Neuronal stem cell (in vitro differentiated cells): ENCODE results near the gene GRAP2.
"Not testable (repeated sequence)": the region's sequence is repeated elsewhere in the genome, so short reads cannot be mapped to it uniquely, and the experiment has no call there.

Experiments
- DNase-seq: peaks from one replicate; pipeline ENCODE4 v3.0.0-alpha.2; 2013; ENCODE audit warnings: low spot score
- H2AFZ ChIP-seq: one replicate; pipeline ENCODE4 v1.6.1; 2013; ENCODE audit warnings: mild to moderate bottlenecking, low read length, inconsistent platforms
- H2AK5ac ChIP-seq: 2 replicates; pipeline ENCODE4 v1.6.1; 2013; ENCODE audit warnings: low read depth, mild to moderate bottlenecking, inconsistent platforms, low read length, moderate library complexity, mixed read lengths
- H2BK120ac ChIP-seq: 2 replicates; pipeline ENCODE4 v1.6.1; 2013; ENCODE audit warnings: low read depth, mild to moderate bottlenecking, inconsistent platforms, low read length, moderate library complexity, mixed read lengths
- H2BK12ac ChIP-seq: one replicate; pipeline ENCODE4 v1.6.1; 2013; ENCODE audit warnings: low read length, inconsistent platforms
- H2BK15ac ChIP-seq: 2 replicates; pipeline ENCODE4 v1.6.1; 2013; ENCODE audit warnings: mild to moderate bottlenecking, low read length, inconsistent platforms, mixed read lengths
- H2BK5ac ChIP-seq: one replicate; pipeline ENCODE4 v1.6.1; 2013; ENCODE audit warnings: inconsistent platforms, mild to moderate bottlenecking, low read length, moderate library complexity
- H3K14ac ChIP-seq: one replicate; pipeline ENCODE4 v1.6.1; 2013; ENCODE audit warnings: low read length, inconsistent platforms
- H3K18ac ChIP-seq: 2 replicates; pipeline ENCODE4 v1.6.1; 2013; ENCODE audit warnings: low read length, inconsistent platforms
- H3K23ac ChIP-seq: 2 replicates; pipeline ENCODE4 v1.6.1; 2013; ENCODE audit warnings: low read depth, mild to moderate bottlenecking, mixed read lengths, low read length, inconsistent platforms; ENCODE audit not compliant: poor library complexity
- H3K27ac ChIP-seq: replicated peaks from 3 replicates; pipeline ENCODE4 v1.5.1; 2013; ENCODE audit warnings: low read length, inconsistent platforms
- H3K27me3 ChIP-seq, 3 experiments: 2 replicates each; pipeline ENCODE4 v1.6.1; 2013; ENCODE audit warnings: low read length in 3 of 3, mild to moderate bottlenecking in 2 of 3, inconsistent platforms in 1 of 3, low read depth in 1 of 3, mixed read lengths in 1 of 3, moderate library complexity in 1 of 3; ENCODE audit not compliant: control insufficient read depth in 3 of 3, insufficient read depth in 3 of 3
- H3K36me3 ChIP-seq, 2 donors: replicated peaks in 1 of 2; 2 replicates each; pipeline ENCODE4 v1.6.1; 2013; ENCODE audit warnings: low read length in 2 of 2; ENCODE audit not compliant: control insufficient read depth in 2 of 2, insufficient read depth in 2 of 2
- H3K4ac ChIP-seq: 2 replicates; pipeline ENCODE4 v1.6.1; 2013; ENCODE audit warnings: inconsistent platforms, mild to moderate bottlenecking, low read length, moderate library complexity
- H3K4me1 ChIP-seq, 2 donors: 1 replicate in 1 of 2; 2 replicates in 1 of 2; pipeline ENCODE4 v1.6.1; 2013; ENCODE audit warnings: low read length in 2 of 2, low read depth in 1 of 2; ENCODE audit not compliant: control insufficient read depth in 2 of 2, insufficient read depth in 1 of 2
- H3K4me2 ChIP-seq: one replicate; pipeline ENCODE4 v1.6.1; 2013; ENCODE audit warnings: mild to moderate bottlenecking, low read length, inconsistent platforms; ENCODE audit not compliant: insufficient read depth, poor library complexity, severe bottlenecking
- H3K4me3 ChIP-seq, 2 donors: 2 replicates each; pipeline ENCODE4 v1.5.1; 2013; ENCODE audit warnings: low read length in 2 of 2, mild to moderate bottlenecking in 2 of 2, inconsistent platforms in 1 of 2, moderate library complexity in 1 of 2
- H3K79me1 ChIP-seq: one replicate; pipeline ENCODE4 v1.6.1; 2013; ENCODE audit warnings: low read depth, mild to moderate bottlenecking, inconsistent platforms, low read length, moderate library complexity
- H3K9ac ChIP-seq: one replicate; pipeline ENCODE4 v1.6.1; 2013; ENCODE audit warnings: mild to moderate bottlenecking, low read depth, low read length, inconsistent platforms; ENCODE audit not compliant: poor library complexity
- H3K9me3 ChIP-seq, 2 donors: replicated peaks in 1 of 2; 2 replicates each; pipeline versions ENCODE3 to v1.6.1; 2013; ENCODE audit warnings: low read length in 2 of 2, mild to moderate bottlenecking in 2 of 2, inconsistent platforms in 1 of 2, low read depth in 1 of 2, mixed read lengths in 1 of 2, moderate library complexity in 1 of 2; ENCODE audit not compliant: control insufficient read depth in 2 of 2, insufficient read depth in 1 of 2
- H4K8ac ChIP-seq: one replicate; pipeline ENCODE4 v1.6.1; 2013; ENCODE audit warnings: low read depth, mild to moderate bottlenecking, inconsistent platforms, low read length, moderate library complexity
- H4K91ac ChIP-seq: one replicate; pipeline ENCODE4 v1.6.1; 2013; ENCODE audit warnings: low read length, low read depth, mild to moderate bottlenecking, inconsistent platforms; ENCODE audit not compliant: poor library complexity
- WGBS, 2 donors: extraction: QIAGEN DNeasy Blood & Tissue Kit; methylation state at CpG; one replicate each; pipeline ENCODE4 v1.1.7; 2013; ENCODE audit warnings: missing lambda C conversion rate in 2 of 2, mixed read lengths in 1 of 2; ENCODE audit not compliant: insufficient read length in 2 of 2, insufficient replicate concordance in 1 of 2; ENCODE audit errors: extremely low coverage in 2 of 2; 5-methylcytosine and 5-hydroxymethylcytosine counted together

The GRAP2 gene

DNA sequence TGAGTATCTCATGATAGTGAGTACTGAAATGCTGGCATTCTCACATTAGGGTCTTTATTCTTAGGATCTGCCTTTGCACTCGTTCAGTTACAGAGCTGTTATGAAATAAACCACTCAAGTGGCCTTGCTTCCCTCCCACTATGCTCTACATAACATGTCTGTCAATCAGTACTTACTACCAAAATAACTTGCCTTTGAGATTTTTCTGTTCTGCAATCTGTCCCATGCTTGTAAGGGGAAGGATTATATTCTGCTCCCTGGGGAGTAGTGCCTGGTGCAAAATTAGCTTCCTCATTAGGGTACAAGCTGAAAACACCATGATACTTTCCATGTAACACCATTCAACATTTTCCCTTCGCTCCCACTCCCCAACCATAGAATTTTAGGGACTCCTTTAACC, 1.9 kb upstream of the GRAP2 start:
- Histone ChIP-seq H2BK5ac (no peak overlapping the region), H4K91ac (no peak overlapping the region)

DNA sequence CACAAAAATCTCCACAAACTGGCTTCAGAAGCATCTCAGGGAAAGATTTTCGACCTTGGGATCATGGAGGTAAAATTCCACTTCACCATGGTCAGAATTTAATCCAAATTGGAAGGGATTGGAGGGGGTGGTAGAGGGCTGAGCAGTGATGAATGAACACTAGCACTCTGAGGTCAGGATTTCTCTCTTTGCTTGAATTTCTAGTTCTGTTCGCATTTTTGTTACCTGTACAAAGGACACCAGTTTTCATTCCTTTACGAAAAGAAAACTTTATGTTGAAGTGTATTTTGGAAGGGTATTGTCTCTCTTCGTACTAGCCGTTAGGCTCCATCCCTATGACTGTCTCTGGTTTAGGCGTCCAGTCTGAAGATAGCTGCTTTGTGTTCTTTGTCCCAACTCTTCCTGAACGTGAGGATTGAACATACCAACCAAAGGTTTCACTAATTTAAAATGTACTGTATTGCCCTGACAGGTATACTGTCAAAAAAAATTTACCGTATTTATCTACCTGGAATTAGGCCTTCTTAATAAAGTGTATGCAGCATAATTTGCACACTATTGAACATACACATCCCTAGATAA, 772 bp downstream of the GRAP2 start:
- Histone ChIP-seq H3K79me1 (no peaks in the 10 kb centered on the region), H3K4me2 (no peak overlapping the region)

More for the DNA sequence above, 1.9 kb upstream of the GRAP2 start:
- Histone ChIP-seq H3K4me2 (no peak overlapping the region), H2AK5ac (no peak overlapping the region), H3K36me3 (no peaks in the 10 kb centered on the region), H3K9me3 (no peaks in the 10 kb centered on the region), H3K23ac (no peak overlapping the region), H3K27me3 (peaks cover 0 to 10% (median 0%) of the 10 kb centered on the region in 3 experiments), H3K79me1 (no peaks in the 10 kb centered on the region), H3K9ac (no peak overlapping the region), H3K18ac (no peak overlapping the region), H2AFZ (no peak overlapping the region), H2BK15ac (no peak overlapping the region), H3K14ac (no peak overlapping the region), H3K4me3 (no peak overlapping the region), H3K4ac (no peak overlapping the region), H2BK120ac (no peak overlapping the region), H4K8ac (no peak overlapping the region), H2BK12ac (no peak overlapping the region), H3K27ac (no peak overlapping the region), H3K4me1 (no peaks in the 10 kb centered on the region)
- no CpG with 5 or more reads among the region's 2 CpGs for WGBS, 2 donors
- DNase-seq, result no peak

DNA sequence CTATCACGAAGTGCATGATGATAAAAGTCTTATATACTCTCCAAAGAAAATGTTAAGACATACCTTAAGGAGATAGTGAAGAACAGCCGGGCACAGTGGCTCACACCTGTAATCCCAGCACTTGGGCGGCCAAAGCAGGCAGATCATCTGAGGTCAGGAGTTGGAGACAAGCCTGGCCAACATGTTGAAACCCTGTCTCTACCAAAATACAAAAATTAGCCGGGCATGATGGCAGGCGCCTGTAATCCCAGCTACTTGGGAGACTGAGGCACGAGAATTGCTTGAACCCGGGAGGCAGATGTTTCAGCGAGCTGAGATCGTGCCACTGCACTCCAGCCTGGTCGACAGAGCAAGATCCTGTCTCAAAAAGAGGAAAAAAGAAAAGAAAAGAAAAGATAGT, 3.1 kb downstream of the GRAP2 start:
- not testable (repeated sequence) for H3K14ac ChIP-seq, H3K23ac ChIP-seq, H3K18ac ChIP-seq, H3K4me3 ChIP-seq, H2AK5ac ChIP-seq, H3K9me3 ChIP-seq, H3K27ac ChIP-seq, H2BK15ac ChIP-seq, H4K8ac ChIP-seq, H3K4me2 ChIP-seq, H4K91ac ChIP-seq, H3K36me3 ChIP-seq, H3K9ac ChIP-seq, H3K4me1 ChIP-seq, DNase-seq, H2AFZ ChIP-seq, H2BK5ac ChIP-seq, H2BK120ac ChIP-seq, H3K4ac ChIP-seq, H2BK12ac ChIP-seq, H3K79me1 ChIP-seq, H3K27me3 ChIP-seq
- WGBS, 2 donors, result no CpG with 5 or more reads among the region's 10 CpGs

More for the DNA sequence above, 772 bp downstream of the GRAP2 start:
- Histone ChIP-seq H3K4me3 (no peak overlapping the region), H3K23ac (no peak overlapping the region), H3K4ac (no peak overlapping the region), H2AK5ac (no peak overlapping the region), H3K9ac (no peak overlapping the region), H3K4me1 (no peaks in the 10 kb centered on the region), H4K8ac (no peak overlapping the region), H3K27me3 (peaks cover 0 to 10% (median 0%) of the 10 kb centered on the region in 3 experiments), H2BK5ac (no peak overlapping the region), H3K14ac (no peak overlapping the region), H3K18ac (no peak overlapping the region), H3K36me3 (no peaks in the 10 kb centered on the region), H3K9me3 (no peaks in the 10 kb centered on the region), H3K27ac (no peak overlapping the region), H2BK12ac (no peak overlapping the region), H2BK15ac (no peak overlapping the region), H4K91ac (no peak overlapping the region), H2AFZ (no peak overlapping the region), H2BK120ac (no peak overlapping the region)
- DNase-seq, result no peak
- WGBS, 2 donors, result no CpG with 5 or more reads among the region's 8 CpGs

DNA sequence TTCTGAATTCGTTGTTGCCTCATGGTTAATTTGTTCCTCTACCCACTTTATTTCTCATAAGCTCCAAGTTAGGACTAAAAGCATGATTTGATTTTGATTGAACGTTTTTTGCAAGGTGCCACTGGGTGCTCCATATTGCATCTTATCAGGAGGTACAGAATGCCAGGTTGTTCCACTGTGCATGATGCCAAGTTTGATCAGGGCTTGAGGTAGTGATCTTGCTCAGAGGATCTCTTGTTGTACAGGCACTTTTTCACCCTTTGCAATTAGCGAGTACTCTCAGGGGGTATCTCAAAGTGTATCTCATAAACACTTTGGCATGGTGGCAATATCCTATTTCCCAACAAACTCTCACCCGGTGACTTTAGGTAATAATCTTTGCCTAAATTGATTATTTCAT, 4.0 kb downstream of the GRAP2 start:
- Histone ChIP-seq H4K8ac (no peak overlapping the region), H3K9me3 (no peaks in the 10 kb centered on the region), H3K79me1 (no peaks in the 10 kb centered on the region), H3K4me2 (no peak overlapping the region), H3K27ac (no peak overlapping the region), H3K9ac (no peak overlapping the region), H2BK15ac (no peak overlapping the region), H3K27me3 (peaks cover 0 to 5% (median 0%) of the 10 kb centered on the region in 3 experiments), H3K4ac (no peak overlapping the region), H2BK12ac (no peak overlapping the region), H2AFZ (no peak overlapping the region), H3K14ac (no peak overlapping the region), H2BK120ac (no peak overlapping the region), H3K18ac (no peak overlapping the region), H3K23ac (no peak overlapping the region), H2BK5ac (no peak overlapping the region), H3K4me1 (no peaks in the 10 kb centered on the region), H3K4me3 (no peak overlapping the region), H3K36me3 (no peaks in the 10 kb centered on the region), H4K91ac (no peak overlapping the region), H2AK5ac (no peak overlapping the region)
- no CpG with 5 or more reads among the region's 4 CpGs for WGBS, 2 donors
- no peak for DNase-seq
